Measurements from ENCODE around the gene DEXI. TPM values are rescaled to one million over a fixed set of nuclear protein-coding genes. Genes with fewer than 3 reads are reported as not detected.

Gene DEXI
- total and polyA plus RNA-seq, 2 of the 13 experiments (the other 11 are each of a cell fraction or from before 2014, with no cell fraction given) = 51.5 to 70.4 TPM

GRCh38 chr16:10944249-10945064 is 2.2 kb upstream of the DEXI start, which contains the start of gene CLEC16A (continued):
- TF ChIP-seq ZNF605 (CRISPR knock-in tag; IDR thresholded peaks at IDR 0.05) = peak; percentile 49; the same call in 1 of the 2 replicates
- TF ChIP-seq TRAFD1 (CRISPR knock-in tag; IDR thresholded peaks at IDR 0.05; ENCODE audit: borderline replicate concordance) = peak; percentile 99; the same call in 1 of the 2 replicates
- TF ChIP-seq MATR3 (CRISPR knock-in tag; IDR thresholded peaks at IDR 0.05) = no peak
- TF ChIP-seq ZNF800 (CRISPR knock-in tag; IDR thresholded peaks at IDR 0.05) = peak; percentile 75; the same call in 1 of the 2 replicates
- peak; percentile 78; the same call in 1 of the 2 replicates for TF ChIP-seq ZNF337 (CRISPR knock-in tag; IDR thresholded peaks at IDR 0.05; ENCODE audit: borderline replicate concordance, low read depth)
- no peak for TF ChIP-seq TCF7L2 (IDR thresholded peaks at IDR 0.05; ENCODE audit: low read depth, low read length)
- peak; percentile 82; the same call in 1 of the 2 replicates for TF ChIP-seq MLX (CRISPR knock-in tag; IDR thresholded peaks at IDR 0.05)
- TF ChIP-seq POGZ (CRISPR knock-in tag; IDR thresholded peaks at IDR 0.05) = peak; percentile 91
- TF ChIP-seq MLXIP (CRISPR knock-in tag; IDR thresholded peaks at IDR 0.05; ENCODE audit: borderline replicate concordance) = no peak; the same call in 1 of the 2 replicates
- TF ChIP-seq ZNF766 (CRISPR knock-in tag; IDR thresholded peaks at IDR 0.05; ENCODE audit: borderline replicate concordance) = no peak
- TF ChIP-seq ZNF256 (CRISPR knock-in tag; conservative IDR thresholded peaks at IDR 0.05) = no peak
- no peak for TF ChIP-seq NPAS2 (CRISPR knock-in tag; IDR thresholded peaks at IDR 0.05; ENCODE audit: borderline replicate concordance)
- peak; percentile 91 for TF ChIP-seq PITX1 (CRISPR knock-in tag; IDR thresholded peaks at IDR 0.05)
- TF ChIP-seq CREBL2 (CRISPR knock-in tag; IDR thresholded peaks at IDR 0.05; ENCODE audit: borderline replicate concordance) = peak; percentile 74; the same call in 1 of the 2 replicates
- peak; percentile 44; the same call in 1 of the 2 replicates for TF ChIP-seq GFI1 (CRISPR knock-in tag; IDR thresholded peaks at IDR 0.05; ENCODE audit: borderline replicate concordance)
- 0 out of 2 replicates have a peak, but pooled peaks have one; percentile 71 for TF ChIP-seq ZNF570 (CRISPR knock-in tag; IDR thresholded peaks at IDR 0.05; ENCODE audit: borderline replicate concordance)
- no peak; the same call in 1 of the 2 replicates for TF ChIP-seq ZNF446 (CRISPR knock-in tag; IDR thresholded peaks at IDR 0.05)
